Middle frontal gyrus (tissue), 1 donor: ENCODE results near the gene RIN1.
A peak's percentile ranks its signal among the peaks of the same experiment; 100 is the strongest.
"Not testable (repeated sequence)": the region's sequence is repeated elsewhere in the genome, so short reads cannot be mapped to it uniquely, and the experiment has no call there.

Source experiments
- DNase-seq: peaks from one replicate; pipeline ENCODE4 v3.0.0-alpha.2; 2015; ENCODE audit warnings: low spot score; ENCODE audit errors: extremely low spot score

The RIN1 gene

DNA sequence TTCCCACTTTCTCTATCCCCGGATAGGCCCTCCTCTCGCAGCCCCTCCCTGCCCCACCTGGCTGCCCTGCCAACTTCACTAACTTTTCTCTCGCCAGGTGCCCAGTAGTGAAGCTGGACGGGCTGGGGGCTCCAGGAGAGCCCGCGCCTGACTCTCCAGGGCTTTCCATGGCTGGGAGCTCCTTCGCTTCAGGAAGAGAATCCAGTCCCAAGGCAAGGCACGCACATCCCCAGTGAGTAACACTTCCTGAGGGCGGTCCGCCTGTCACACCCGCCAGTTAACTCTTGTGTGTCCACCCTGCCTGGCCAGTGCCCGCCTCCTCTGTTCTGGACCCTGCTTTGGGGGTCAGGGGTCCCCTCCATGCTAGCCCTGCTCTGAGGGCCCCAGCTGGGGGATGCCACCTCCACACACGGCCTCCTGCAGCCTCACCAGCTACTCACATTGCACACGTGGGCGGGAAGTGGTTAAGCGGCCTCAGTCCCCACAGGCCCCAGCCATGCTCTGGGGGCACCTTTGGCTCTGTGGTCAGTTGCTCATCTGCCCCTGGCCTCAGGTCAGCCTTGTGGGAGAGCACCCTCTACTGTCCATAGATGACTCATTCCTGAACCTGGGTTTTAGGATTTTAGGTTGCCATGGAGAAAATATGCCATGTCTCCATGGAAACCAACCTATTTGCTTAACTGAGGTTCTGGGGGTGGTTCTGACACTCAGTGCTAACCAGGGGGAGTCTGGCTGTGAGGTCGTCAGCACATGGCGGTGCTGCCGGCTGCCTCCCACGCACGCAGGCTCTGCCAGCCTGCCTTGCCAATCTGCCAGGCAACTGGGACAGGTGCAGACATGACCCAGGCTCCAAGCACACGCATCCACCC lies at the start of gene RIN1:
Gene RIN1 (minus strand): TSS at position 201 of the 869 bp plus-strand sequence. CDS start 32 bp downstream, at position 169.
- DNase-seq, result peak; percentile 76

DNA sequence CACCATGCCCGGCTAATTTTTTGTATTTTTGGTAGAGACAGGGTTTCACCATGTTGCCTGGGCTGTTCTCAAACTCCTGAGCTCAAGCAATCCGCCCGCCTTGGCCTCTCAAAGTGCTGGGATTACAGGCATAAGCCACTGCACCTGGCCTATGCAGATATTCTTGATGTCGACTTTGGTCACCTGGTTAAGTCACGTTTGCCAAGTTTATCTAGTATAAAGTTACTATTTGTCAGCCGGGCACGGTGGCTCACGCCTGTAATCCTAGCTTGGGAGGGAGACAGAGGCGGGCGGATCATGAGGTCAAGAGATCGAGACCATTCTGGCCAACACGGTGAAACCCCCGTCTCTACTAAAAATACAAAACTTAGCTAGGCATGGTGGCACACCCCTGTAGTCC lies 48.1 kb upstream of the RIN1 start:
- DNase-seq, result not testable (repeated sequence)

DNA sequence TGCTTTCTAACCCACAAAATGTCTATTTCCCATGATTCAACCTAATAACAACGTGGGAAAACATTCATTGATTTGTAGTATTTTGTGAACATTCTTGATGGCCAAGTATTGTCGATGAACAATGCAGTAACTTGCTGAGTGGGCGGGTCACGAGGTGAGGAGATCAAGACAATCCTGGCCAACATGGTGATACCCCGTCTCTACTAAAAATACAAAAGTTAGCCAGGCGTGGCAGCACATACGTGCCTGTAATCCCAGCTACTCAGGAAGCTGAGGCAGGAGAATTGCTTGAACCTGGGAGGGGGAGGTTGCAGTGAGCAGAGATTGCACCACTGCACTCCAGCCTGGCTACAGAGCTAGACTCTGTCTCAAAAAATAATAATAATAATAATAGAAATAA lies 44.0 kb upstream of the RIN1 start:
- not testable (repeated sequence) for DNase-seq

DNA sequence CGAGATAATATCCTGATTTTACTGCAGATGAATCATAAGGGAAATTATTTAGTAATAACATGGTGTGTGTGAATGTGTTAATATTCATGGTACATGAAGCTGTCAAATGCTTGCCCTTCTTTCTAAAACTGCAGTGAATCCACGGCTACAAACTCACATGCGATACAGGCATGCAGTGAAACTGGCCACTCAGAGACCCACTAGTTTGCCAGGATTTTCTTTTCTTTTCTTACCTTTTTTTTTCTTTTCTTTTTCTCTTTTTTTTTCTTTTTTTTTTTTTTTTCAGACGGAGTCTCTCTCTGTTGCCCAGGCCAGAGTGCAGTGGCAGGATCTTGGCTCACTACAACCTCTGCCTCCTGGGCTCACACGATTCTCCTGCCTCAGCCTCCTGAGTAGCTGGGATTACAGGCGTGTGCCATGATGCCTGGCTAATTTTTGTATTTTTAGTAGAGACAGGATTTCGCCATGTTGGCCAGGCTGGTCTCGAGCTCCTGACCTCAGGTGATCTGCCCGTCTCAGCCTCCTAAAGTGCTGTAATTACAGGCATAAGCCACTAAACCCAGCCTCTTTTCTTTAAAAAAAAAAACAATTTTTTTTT lies 37.6 kb upstream of the RIN1 start:
- not testable (repeated sequence) for DNase-seq

GRCh38 chr11:66373265-66373664 lies 37.0 kb upstream of the RIN1 start:
- no peak for DNase-seq

GRCh38 chr11:66371627-66372415 lies 35.6 kb upstream of the RIN1 start, which contains the start of gene SLC29A2:
TSS of gene SLC29A2 (minus strand) at chr11:66371760. CDS start at chr11:66371591, 169 bp downstream.
- no peak for DNase-seq

- no peak for DNase-seq
Measured at GRCh38 chr11:66369073-66369894, 33.0 kb upstream of the RIN1 start.

DNA sequence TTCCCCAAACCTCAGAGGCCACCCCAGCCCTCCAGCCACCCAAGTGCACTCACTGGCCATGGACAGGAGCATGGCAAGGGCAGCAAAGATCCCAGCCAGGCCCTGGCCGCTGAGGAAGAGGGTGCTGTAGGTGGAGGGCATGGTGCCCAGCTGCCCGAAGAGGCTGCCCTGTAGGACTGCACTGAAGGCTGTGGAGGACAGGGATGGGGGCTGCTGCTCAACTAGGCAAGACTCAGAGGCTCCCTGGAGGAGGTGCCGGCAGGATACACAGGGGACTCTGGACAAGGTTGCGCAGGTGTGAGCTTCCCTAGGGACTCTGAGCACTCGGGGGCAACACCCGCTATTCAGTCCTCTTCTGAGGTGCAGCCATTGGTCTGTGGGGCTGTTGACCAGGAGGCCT lies 32.2 kb upstream of the RIN1 start:
- no peak for DNase-seq

- DNase-seq, result no peak
Measured at GRCh38 chr11:66367561-66368312, 31.5 kb upstream of the RIN1 start.

DNA sequence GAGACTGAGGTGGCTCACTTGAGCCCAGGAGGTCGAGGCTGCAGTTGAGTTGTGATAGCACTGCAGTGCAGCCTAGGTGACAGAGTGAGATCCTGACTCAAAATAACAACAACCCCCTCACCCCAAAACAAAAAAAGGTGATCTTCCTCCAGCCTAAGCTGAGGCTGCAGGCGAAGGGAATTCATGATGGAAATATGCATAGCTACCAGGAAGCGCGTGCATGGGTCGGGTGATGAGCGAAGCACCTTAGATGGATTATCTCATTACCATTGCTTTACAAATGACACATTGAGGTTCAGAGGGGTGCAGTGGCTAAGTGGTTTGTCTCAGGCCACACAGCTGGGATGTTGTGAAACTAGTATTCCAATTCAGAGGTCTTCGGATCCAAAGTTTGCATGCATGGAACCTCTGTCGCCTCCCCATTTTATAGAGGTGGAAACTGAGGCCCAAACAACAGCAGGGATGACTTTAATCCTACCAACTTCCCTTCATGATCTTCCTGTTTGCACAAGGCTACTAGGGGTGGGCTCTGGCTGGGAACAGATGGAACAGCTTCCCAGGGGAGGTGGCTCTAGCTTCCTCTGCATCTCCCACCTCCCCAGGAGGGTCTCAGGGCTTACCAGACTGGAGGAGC lies 30.7 kb upstream of the RIN1 start:
- DNase-seq, result no peak

DNA sequence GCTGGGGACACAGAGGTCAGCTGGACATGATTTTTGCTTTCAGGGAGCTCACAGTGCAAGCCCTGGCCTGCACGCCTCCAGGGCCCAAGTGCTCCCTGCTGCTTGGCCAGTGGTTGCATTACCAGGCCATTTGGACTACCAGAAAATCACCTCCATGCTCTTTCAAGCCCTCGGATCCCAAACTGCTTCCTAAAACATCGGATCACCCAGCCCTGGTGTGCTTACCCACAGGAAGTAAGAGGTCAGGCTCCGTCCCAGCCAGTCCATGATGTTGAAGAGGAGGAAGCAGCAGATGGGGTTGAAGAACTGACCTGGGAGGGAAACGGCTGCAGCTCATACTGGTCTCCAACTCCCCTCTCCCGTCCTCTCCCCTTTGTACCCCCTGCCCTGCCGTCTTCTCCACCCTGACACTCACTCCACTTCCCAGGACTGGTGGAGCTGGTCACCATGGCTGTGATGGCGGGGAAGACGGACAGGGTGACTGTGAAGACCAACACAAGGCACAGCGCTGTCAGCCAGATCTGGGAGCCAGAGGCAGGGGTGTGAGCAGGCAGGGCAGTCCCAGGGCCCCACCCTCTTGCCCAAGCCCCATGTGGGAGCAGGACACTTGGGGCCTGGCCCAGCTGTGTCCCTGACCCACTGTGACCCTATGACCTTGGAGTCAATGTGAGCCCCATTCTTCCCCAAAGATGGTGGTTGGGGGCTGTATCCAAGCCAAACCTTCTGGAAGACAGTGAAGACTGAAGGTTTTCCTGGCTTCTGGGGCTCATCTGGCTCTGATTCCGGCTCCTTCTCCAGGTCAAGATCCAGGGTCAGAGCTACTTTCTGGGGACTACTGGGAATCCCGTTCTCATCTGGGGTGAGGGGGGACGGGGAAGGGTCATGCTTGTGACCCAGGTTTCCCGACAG lies 29.7 kb upstream of the RIN1 start:
- no peak for DNase-seq

GRCh38 chr11:66365166-66365565 lies 28.9 kb upstream of the RIN1 start:
- DNase-seq, result no peak

GRCh38 chr11:66363805-66364535 lies 27.7 kb upstream of the RIN1 start:
- DNase-seq, result no peak

- DNase-seq, result no peak
Measured at GRCh38 chr11:66363187-66363601, 27.0 kb upstream of the RIN1 start.

DNA sequence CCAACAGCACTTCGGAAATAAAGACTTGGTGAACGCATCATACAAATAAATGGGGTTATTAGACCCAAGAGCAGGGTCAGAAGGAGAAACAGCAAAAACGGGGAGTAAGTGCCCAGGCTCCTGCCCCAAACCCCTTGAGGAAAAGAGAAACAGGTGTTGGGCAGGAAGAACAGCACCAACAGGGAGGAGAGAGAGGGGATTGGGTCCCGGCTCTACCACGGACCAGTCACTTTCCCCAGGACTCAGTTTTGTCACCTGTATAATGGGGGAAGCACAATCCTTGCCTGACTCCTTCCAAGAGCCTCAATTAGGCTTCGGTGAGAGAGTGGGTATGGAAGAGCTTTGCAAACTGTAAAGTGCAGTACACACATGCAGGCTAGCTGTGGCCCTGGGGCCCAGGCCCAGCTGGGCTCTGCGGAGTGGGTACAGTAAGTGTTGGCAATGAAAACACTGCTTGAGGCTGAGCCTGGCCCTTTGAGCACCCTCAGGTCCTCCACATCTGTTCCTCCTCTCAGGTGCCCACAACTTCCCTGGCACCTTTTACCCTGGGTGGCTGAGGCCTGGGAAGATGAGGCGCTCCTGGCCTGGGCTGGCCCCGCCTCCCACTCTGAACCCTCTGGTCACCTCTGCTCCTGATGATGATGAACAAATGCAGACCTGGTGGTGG lies 26.4 kb upstream of the RIN1 start:
- no peak for DNase-seq

GRCh38 chr11:66361502-66361941 lies 25.3 kb upstream of the RIN1 start:
- DNase-seq, result no peak

DNA sequence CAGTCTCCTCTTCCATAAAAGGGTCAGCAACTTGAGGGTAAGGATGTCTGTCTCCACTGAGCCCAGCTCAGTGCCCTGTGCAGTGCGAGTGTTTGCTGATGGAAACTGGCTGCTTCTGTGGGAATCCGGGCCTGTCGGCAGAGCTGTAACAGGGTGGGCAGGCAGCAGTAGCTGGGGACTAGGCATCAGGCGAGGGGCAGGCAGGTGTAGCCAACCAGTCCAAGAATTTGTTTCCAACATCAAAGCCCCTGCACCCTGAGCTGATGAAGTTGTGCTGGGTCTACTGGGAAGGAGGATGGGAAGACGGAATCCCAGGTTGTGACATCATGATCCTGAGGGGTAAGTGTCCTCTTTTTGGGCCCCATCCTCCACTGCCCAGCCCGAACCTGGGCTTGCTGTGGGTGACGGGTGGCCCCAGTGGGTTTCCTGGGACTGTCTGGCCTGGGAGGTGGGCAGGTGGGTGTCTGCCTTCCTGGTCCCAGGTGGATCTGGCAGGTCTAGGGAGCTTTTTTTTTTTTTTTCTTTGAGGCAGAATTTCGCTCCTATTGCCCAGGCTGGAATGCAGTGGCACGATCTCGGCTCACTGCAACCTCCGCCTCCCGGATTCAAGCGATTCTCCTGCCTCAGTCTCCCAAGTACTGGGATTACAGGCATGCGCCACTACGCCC lies 24.3 kb upstream of the RIN1 start:
- DNase-seq, result no peak
